A673 (cell line): ENCODE data around the gene HMOX1. TPM values are rescaled to one million over a fixed set of nuclear protein-coding genes. Genes with fewer than 3 reads are reported as not detected.

ENCODE experiments used
- BruUV-seq: library from RNA; stranded (reverse); fragments of 400-500 nt; replicated peaks from 2 replicates; lab custom pipeline; 2021; lab: Mats Ljungman, UMichigan
- CTCF ChIA-PET: fragments of 300-600 bp; sonication (Branson Sonifier 250); formaldehyde crosslinking; loops from one replicate; lab custom pipeline; 2022; ENCODE audit warnings: antibody characterized with exemption; lab: Charles Lee
- POLR2A ChIA-PET: fragments of 300-600 bp; sonication (Branson Sonifier 250); formaldehyde crosslinking; loops from one replicate; lab custom pipeline; 2022; ENCODE audit warnings: antibody characterized with exemption; ENCODE audit not compliant: low non-redundant PET; lab: Charles Lee
- DNase-seq: peaks from one replicate; pipeline ENCODE4 v3.0.0-alpha.2; 2015; ENCODE audit warnings: low spot score
- H3K27ac ChIP-seq: fragments of 200-600 bp; sonication (generic); 2 replicates; pipeline ENCODE4 v1.5.1; 2016; ENCODE audit warnings: mixed run types, low read depth, mild to moderate bottlenecking, mixed read lengths, antibody characterized with exemption, low read length; ENCODE audit not compliant: poor library complexity, severe bottlenecking
- H3K27me3 ChIP-seq: fragments of 200-600 bp; sonication (generic); replicated peaks from 2 replicates; pipeline ENCODE4 v1.6.1; 2017; ENCODE audit warnings: mixed run types, low read depth, mild to moderate bottlenecking, mixed read lengths, antibody characterized with exemption, low read length; ENCODE audit not compliant: insufficient read depth, poor library complexity
- H3K36me3 ChIP-seq: fragments of 200-600 bp; sonication (generic); 2 replicates; pipeline ENCODE4 v1.6.1; 2016; ENCODE audit warnings: mixed run types, mild to moderate bottlenecking, mixed read lengths, antibody characterized with exemption, low read length; ENCODE audit not compliant: insufficient read depth, poor library complexity, severe bottlenecking
- H3K4me1 ChIP-seq: fragments of 200-600 bp; sonication (generic); 2 replicates; pipeline ENCODE4 v1.6.1; 2017; ENCODE audit warnings: mixed run types, mild to moderate bottlenecking, mixed read lengths, antibody characterized with exemption, low read length; ENCODE audit not compliant: insufficient read depth, poor library complexity, severe bottlenecking
- H3K4me3 ChIP-seq: fragments of 200-600 bp; sonication (generic); 2 replicates; pipeline ENCODE4 v1.5.1; 2016; ENCODE audit warnings: low read depth, mixed run types, mild to moderate bottlenecking, mixed read lengths, low read length; ENCODE audit not compliant: poor library complexity, severe bottlenecking
- H3K9me3 ChIP-seq: fragments of 200-600 bp; sonication (generic); 2 replicates; pipeline ENCODE4 v1.6.1; 2016; ENCODE audit warnings: mixed run types, low read depth, mild to moderate bottlenecking, mixed read lengths, antibody characterized with exemption, low read length; ENCODE audit not compliant: poor library complexity, severe bottlenecking
- EZH2 ChIP-seq: fragments of 200-600 bp; sonication (generic); IDR thresholded peaks from 2 replicates; pipeline ENCODE4 v1.6.1; 2017; ENCODE audit warnings: borderline replicate concordance, low read depth, mild to moderate bottlenecking, mixed read lengths, antibody characterized with exemption, low read length; ENCODE audit not compliant: poor library complexity, severe bottlenecking
- intact Hi-C: fragments of 100-400 bp; cut with micrococcal nuclease; formaldehyde crosslinking; loops from one replicate; pipeline ENCODE4 v1.10.0; 2022; ENCODE audit not compliant: unreplicated experiment
- total RNA-seq: library from RNA; stranded (reverse); gene quantifications from 2 replicates; pipeline ENCODE4 v1.2.3, GENCODE V29; 2021
- TF ChIP-seq, protein P1 (sequence below): fragments of 300-800, 200-600 bp; sonication (generic); conservative IDR thresholded peaks from 2 replicates; pipeline ENCODE4 v1.5.1; 2017; ENCODE audit warnings: low read depth, mild to moderate bottlenecking, antibody characterized with exemption, low read length, moderate library complexity, mixed read lengths

The HMOX1 gene
- total RNA-seq, 1 experiment from 2014 or later: 2.5 TPM

- no TSS peak for BruUV-seq
These were observed 30.1 kb upstream of the HMOX1 start for GRCh38 chr22:35350539-35351503.

DNA sequence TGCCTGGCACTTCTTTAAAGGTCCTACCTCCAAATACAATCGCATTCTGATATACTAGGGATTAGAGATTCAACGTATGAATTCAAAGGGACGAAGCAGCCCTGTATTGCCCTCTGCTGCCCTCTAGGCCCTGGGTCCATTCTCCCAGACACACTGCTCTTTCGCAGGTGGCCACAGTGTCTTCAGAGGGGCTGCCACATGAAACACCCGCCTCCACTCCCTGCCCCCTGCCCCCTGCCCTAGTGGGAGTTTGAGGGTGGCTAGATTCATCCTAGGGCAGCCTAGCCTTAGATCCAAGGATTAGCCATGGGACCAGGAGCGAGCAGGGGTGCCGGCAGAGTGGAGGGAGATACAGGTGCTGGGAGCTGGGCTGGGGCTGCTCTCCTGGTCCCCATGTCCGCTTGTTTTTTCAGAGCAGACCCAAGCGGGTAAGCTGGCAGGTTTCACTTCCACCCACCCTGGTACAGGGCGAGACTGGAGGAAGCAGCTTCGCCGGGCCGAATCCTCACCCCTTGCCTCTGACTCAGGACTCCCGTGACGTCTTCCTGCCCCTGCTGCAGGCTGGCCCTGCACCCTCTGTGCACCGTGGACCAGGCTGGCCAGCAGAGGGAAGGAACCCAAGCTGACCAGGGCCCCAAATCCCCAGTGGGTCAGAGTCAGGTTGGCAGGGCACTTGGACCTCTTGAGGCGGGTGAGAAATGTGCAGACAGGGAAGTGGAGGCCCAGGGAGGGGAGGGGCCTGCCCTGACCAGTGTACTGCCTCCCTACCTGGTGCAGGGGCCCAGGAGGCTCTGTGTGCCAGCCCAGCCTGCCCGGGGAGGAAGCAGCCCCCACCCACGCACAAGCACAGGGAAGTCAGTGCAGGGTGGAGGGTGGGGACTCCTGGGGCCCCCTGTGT, 28.4 kb upstream of the HMOX1 start:
- CTCF ChIA-PET: no interaction called here
- Histone ChIP-seq H3K4me1 (peaks cover 13% of the 10 kb centered on the region), H3K9me3 (no peaks in the 10 kb centered on the region), H3K4me3 (no peak overlapping the region), H3K27me3 (no peaks in the 10 kb centered on the region), H3K27ac (no peak overlapping the region), H3K36me3 (no peaks in the 10 kb centered on the region)
- no peak for TF ChIP-seq EZH2
- TF ChIP-seq, protein P1, sequence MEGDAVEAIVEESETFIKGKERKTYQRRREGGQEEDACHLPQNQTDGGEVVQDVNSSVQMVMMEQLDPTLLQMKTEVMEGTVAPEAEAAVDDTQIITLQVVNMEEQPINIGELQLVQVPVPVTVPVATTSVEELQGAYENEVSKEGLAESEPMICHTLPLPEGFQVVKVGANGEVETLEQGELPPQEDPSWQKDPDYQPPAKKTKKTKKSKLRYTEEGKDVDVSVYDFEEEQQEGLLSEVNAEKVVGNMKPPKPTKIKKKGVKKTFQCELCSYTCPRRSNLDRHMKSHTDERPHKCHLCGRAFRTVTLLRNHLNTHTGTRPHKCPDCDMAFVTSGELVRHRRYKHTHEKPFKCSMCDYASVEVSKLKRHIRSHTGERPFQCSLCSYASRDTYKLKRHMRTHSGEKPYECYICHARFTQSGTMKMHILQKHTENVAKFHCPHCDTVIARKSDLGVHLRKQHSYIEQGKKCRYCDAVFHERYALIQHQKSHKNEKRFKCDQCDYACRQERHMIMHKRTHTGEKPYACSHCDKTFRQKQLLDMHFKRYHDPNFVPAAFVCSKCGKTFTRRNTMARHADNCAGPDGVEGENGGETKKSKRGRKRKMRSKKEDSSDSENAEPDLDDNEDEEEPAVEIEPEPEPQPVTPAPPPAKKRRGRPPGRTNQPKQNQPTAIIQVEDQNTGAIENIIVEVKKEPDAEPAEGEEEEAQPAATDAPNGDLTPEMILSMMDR: 0 out of 2 replicates have a peak, but pooled peaks have one; percentile 13
- intact Hi-C loops: loop anchor here (5.0 kb wide), 2 partner anchors 105 to 770 kb away; no protein-coding TSS in a partner anchor
- POLR2A ChIA-PET: no interaction called here
- DNase-seq: no peak
- no TSS peak for BruUV-seq

More at GRCh38 chr22:35350539-35351503, 30.1 kb upstream of the HMOX1 start:
- POLR2A ChIA-PET: interaction anchor here (0.6 kb wide), 2 partner anchors 339 to 790 kb away, joined by 3 read pairs; no protein-coding TSS in a partner anchor
- H3K4me1 ChIP-seq: peaks cover 13% of the 10 kb centered on the region
- H3K4me3 ChIP-seq: peak overlapping the region; percentile 55
- H3K9me3 ChIP-seq: no peaks in the 10 kb centered on the region
- peak; percentile 91 for DNase-seq
- CTCF ChIA-PET: interaction anchor here (0.6 to 1.2 kb wide), 6 partner anchors 12 to 270 kb away, joined by 3 to 9 read pairs (median 4); no protein-coding TSS in a partner anchor
- no peaks in the 10 kb centered on the region for H3K36me3 ChIP-seq
- intact Hi-C loops: loop anchor here (2.0 to 5.0 kb wide), 5 partner anchors 106 to 771 kb away; no protein-coding TSS in a partner anchor
- no peaks in the 10 kb centered on the region for H3K27me3 ChIP-seq
- H3K27ac ChIP-seq: peak overlapping the region; percentile 27
- TF ChIP-seq EZH2: no peak
- TF ChIP-seq, protein P1: peak; percentile 90

GRCh38 chr22:35353318-35353717, 27.6 kb upstream of the HMOX1 start:
- CTCF ChIA-PET: no interaction called here
- no peak overlapping the region for H3K4me3 ChIP-seq
- intact Hi-C loops: loop anchor here (5.0 kb wide), 2 partner anchors 104 to 769 kb away; no protein-coding TSS in a partner anchor

More at GRCh38 chr22:35353318-35353717, 27.6 kb upstream of the HMOX1 start:
- peaks cover 13% of the 10 kb centered on the region for H3K4me1 ChIP-seq
- no peak overlapping the region for H3K27ac ChIP-seq
- BruUV-seq: no TSS peak
- H3K9me3 ChIP-seq: no peaks in the 10 kb centered on the region
- DNase-seq: no peak
- H3K27me3 ChIP-seq: no peaks in the 10 kb centered on the region
- TF ChIP-seq, protein P1: no peak
- no peak for TF ChIP-seq EZH2
- no peaks in the 10 kb centered on the region for H3K36me3 ChIP-seq
- POLR2A ChIA-PET: interaction anchor here (0.7 kb wide), 1 partner anchor 587 kb away, joined by 5 read pairs; no protein-coding TSS in a partner anchor
